Effector memory CD4-positive, alpha-beta T cell (primary cell): ENCODE data around the gene PAX7.

Experiments used
- DNase-seq, 3 donors: peaks; one replicate each; pipeline ENCODE4 v3.0.0-alpha.2; 2020
- H3K27ac ChIP-seq: 2 replicates; pipeline ENCODE4 v1.7.0; 2013; ENCODE audit warnings: mild to moderate bottlenecking, low read length, moderate library complexity; ENCODE audit not compliant: insufficient read depth, poor library complexity, severe bottlenecking
- H3K27me3 ChIP-seq: replicated peaks from 2 replicates; pipeline ENCODE4 v1.7.0; 2013; ENCODE audit warnings: mild to moderate bottlenecking, low read length; ENCODE audit not compliant: insufficient read depth, control insufficient read depth, poor library complexity, severe bottlenecking
- H3K36me3 ChIP-seq: 2 replicates; pipeline ENCODE4 v1.7.0; 2013; ENCODE audit warnings: mild to moderate bottlenecking, low read length, moderate library complexity; ENCODE audit not compliant: control insufficient read depth, insufficient read depth
- H3K4me1 ChIP-seq: 2 replicates; pipeline ENCODE4 v1.7.0; 2013; ENCODE audit warnings: low read length, mild to moderate bottlenecking; ENCODE audit not compliant: control insufficient read depth, insufficient read depth, poor library complexity, severe bottlenecking
- H3K4me3 ChIP-seq: 2 replicates; pipeline ENCODE4 v1.7.0; 2013; ENCODE audit warnings: low read length, low read depth, mild to moderate bottlenecking; ENCODE audit not compliant: insufficient read depth, poor library complexity, severe bottlenecking
- H3K9me3 ChIP-seq: 2 replicates; pipeline ENCODE4 v1.7.0; 2013; ENCODE audit warnings: mild to moderate bottlenecking, low read length, moderate library complexity; ENCODE audit not compliant: control insufficient read depth

PAX7 gene

DNA sequence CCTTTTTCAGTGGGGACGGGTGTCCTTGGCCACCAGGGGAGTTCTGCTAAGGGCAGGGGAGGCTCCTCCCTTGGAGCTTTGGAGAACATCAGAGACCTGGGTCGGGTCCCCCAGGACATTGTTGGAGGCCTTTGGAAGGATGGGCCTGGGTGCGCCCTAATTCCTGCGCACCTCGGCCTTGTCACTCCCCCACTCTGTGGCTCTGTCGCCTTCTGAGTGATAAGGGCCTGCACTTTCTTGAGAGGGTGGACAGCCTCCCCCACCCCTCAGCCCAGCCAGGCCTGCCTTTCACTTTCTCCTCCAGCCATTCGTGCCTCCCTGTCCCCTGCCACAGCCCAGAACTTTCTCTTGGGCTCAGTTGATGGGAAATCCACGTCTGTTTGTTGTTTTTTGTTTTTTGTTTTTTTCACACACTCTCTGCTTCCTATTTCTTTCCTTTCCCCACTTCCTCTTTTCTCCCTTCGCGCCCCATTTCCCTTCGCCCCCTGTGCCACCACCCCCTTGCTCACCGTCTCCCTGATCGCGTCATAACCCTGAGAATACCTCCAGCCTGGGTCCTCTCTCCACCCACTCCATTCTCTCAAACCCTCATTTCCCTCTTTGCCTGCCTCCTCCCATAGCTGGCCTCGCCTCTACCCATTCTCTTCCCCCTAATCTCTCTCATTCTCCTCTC, 85.6 kb downstream of the PAX7 start:
- H3K4me1 ChIP-seq: no peaks in the 10 kb centered on the region
- no peaks in the 10 kb centered on the region for H3K36me3 ChIP-seq
- H3K27ac ChIP-seq: no peak overlapping the region
- no peak overlapping the region for H3K4me3 ChIP-seq
- H3K27me3 ChIP-seq: peaks cover 16% of the 10 kb centered on the region
- H3K9me3 ChIP-seq: no peaks in the 10 kb centered on the region
- DNase-seq: no peak

DNA sequence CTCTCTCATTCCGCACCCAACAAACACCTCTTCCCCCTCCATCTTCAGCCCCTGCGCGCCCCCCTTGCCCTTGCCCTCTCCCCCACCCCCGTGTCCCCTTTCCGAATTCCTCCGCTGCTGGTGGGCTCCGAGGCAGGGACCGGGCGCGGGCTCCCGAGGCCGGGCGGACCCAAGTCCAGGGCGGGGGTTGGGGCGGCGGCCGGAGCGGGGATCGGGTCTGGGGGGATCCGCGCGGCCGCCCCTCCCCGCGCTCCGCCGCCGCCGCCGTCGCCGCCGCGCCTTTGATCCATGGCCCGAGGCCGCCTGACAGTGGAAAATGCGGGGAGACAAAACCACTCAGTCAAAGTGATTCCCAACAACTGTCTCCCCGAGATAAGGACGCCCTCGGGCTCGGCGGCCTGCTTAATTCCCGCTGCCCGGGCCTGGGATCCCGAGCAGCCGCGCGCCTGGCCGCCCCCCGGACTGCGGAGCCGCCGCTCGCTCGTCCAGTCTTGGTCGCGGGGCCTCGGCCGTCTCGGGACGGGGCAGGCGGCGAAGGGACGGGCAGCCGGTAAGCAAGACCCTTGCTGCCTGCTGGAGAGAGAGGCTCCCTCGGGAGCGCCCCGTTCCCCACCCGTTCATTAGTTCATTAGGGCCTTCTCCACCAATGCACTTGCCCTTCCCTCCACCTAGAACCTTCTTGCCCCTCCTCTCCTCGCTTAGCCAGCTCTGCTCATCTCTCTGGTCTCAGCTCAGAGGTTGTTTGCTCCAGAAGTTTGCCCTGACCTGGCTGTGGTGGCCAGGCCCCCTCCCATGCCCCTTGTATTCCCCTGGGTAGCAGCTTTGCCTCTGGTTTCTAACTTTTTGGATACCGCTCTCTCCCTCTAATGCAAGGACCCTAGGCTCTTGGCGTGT, 86.4 kb downstream of the PAX7 start:
- Histone ChIP-seq H3K36me3 (no peaks in the 10 kb centered on the region), H3K4me3 (no peak overlapping the region), H3K27ac (no peak overlapping the region), H3K9me3 (no peaks in the 10 kb centered on the region), H3K4me1 (no peaks in the 10 kb centered on the region), H3K27me3 (peaks cover 16% of the 10 kb centered on the region)
- DNase-seq: no peak

DNA sequence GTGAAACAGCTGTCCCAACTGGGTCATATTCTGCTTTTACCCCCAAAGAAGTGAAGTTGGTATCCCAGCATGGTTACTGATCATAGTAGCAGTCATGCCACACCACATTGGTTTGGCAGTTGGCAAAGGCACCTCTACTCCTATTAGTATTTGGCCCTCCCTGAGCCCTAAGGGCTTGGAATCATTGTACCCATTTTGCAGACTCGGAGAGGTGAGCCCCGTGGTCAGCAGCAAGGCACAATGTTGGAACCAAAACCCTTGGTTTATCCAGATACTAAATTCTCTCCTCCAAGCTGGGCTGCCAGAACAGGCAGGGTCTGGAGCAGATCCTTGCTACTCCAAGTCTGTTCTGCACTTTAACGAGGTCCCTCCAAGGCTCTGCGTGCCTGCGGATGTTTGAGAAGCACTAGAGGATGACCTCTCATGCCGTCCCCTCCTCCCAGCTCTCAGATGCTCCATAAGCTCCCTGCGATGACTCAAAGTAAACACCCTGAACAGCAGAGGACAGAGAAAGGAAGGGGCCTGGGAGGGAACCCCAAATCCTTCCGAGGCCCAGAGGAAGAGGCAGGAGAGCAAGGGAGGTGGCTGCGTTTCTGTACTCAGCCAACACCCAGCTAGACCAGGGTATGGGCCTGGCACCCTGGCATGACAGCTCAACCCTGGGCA, 89.3 kb downstream of the PAX7 start:
- no peaks in the 10 kb centered on the region for H3K4me1 ChIP-seq
- H3K27ac ChIP-seq: no peak overlapping the region
- H3K4me3 ChIP-seq: no peak overlapping the region
- peaks cover 21% of the 10 kb centered on the region for H3K27me3 ChIP-seq
- H3K36me3 ChIP-seq: no peaks in the 10 kb centered on the region
- DNase-seq: no peak
- H3K9me3 ChIP-seq: no peaks in the 10 kb centered on the region

DNA sequence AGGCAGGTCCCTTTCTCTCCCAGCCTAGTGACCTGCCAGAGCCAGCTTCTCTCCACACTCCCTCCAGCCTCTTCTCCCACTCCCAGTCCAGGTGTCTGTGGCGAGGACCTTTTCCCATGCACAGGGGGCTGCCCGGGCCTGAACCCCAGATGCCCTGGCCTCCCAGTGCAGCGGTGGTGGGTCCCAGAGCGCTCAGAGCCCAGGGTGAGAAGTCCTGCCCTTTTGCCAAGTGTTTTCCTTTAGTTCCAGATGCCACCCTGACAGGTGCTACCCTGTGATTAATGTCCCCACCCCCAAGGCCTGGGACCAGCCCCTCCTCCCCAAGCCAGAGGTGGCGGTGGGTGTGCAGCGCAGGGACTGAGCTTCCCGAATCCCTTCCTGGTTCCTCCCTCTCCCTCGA, 90.4 kb downstream of the PAX7 start:
- Histone ChIP-seq H3K9me3 (no peaks in the 10 kb centered on the region), H3K4me3 (no peak overlapping the region), H3K4me1 (no peaks in the 10 kb centered on the region), H3K27ac (no peak overlapping the region), H3K27me3 (peaks cover 22% of the 10 kb centered on the region), H3K36me3 (no peaks in the 10 kb centered on the region)
- DNase-seq: no peak

DNA sequence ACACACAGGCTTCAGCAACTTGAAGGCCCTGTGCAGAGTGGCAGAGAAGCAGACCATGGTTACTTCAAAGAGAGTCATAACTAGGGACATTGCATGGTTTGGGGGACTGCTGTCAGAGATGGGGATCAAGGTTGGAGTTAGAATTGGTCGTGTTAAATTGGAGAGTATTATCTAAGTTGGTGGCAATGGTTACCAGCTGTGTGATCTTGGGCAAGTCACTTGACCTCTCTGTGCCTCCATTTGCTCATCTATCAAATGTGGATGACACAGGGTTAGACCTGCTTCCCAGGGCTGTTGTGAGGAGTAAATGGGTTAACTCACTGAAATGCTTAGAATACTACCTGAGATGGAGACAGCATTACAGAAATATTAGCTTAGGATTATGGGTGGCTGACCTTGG, 91.1 kb downstream of the PAX7 start:
- Histone ChIP-seq H3K27me3 (peaks cover 22% of the 10 kb centered on the region), H3K4me1 (no peaks in the 10 kb centered on the region), H3K4me3 (no peak overlapping the region), H3K36me3 (no peaks in the 10 kb centered on the region), H3K9me3 (no peaks in the 10 kb centered on the region), H3K27ac (no peak overlapping the region)
- DNase-seq: no peak

DNA sequence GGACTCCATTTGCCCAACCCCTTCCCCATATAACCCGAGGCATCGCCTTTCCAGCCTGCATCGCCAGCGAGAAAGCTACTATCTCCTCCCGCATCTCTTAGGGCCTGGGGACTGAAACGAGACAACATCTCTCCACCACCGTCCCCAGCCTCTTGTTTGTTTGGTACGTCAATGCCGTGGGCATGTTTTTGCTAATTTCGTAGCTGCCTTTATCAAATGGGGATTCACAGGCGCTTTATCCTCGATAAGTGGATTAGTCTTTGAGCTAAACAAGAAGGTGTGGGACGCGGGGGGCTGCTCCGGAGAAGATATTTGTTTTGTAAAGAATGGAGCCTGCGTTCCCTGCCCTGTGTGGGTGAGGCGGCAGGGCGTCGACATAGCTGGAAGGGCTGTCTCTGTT, 91.6 kb downstream of the PAX7 start:
- Histone ChIP-seq H3K27ac (no peak overlapping the region), H3K36me3 (no peaks in the 10 kb centered on the region), H3K9me3 (no peaks in the 10 kb centered on the region), H3K4me3 (no peak overlapping the region), H3K27me3 (peaks cover 20% of the 10 kb centered on the region), H3K4me1 (no peaks in the 10 kb centered on the region)
- no peak for DNase-seq

DNA sequence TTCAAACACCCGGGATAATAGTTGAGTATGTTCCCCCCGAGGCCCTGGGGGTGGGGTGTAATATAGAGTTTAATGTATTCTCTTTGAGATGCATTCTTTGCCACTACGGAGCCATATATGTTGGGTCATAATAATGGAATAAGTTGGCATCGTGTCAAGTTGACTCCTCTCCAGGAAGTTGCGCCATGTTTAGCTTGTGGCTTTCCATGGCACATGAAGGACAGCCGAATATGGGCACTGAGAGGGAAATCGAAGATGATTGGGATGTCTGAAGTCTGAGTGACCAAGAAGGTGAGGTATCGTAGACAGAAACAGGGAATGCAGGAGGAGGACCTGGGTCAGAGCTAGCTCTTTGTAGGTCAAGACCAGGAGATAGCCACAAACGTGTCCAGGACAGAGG, 92.6 kb downstream of the PAX7 start:
- no peak for DNase-seq
- Histone ChIP-seq H3K4me1 (no peaks in the 10 kb centered on the region), H3K9me3 (no peaks in the 10 kb centered on the region), H3K36me3 (no peaks in the 10 kb centered on the region), H3K27ac (no peak overlapping the region), H3K4me3 (no peak overlapping the region), H3K27me3 (peaks cover 11% of the 10 kb centered on the region)

DNA sequence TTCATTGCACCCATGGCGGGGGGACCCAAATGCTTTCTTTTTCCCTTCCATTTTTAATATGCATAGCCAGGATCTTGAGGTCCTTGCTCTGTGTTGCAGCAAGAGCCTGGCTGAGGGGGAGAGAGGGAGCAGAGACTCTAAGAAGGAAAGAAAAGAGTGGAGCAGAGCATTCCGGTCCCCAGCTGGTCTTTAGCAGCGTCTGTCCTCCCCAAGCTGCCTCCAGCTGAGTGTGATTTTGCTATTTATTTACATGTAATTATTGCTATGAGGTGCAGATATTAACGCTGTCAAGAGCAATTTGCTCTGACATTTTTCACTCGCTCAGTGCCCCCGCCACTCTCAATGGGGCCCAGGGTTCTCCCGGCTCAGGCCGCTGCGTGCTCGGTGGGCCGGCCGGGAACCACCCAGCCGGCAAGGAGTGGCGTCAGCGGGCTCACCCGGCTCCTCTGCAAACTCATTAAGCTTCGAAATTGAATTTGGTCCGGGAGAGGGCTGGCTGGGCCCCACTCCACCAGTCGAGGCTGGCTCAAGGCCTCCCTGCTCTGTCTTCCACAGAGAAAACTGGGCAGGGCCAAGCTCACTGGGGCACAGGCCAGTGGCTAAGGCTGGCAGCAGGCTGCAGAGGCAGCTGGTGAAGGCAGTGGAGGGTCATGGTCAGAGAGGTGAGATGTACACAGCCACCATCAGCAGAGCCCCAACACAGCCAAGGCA, 93.2 kb downstream of the PAX7 start:
- Histone ChIP-seq H3K27ac (no peak overlapping the region), H3K4me1 (no peaks in the 10 kb centered on the region), H3K27me3 (peaks cover 11% of the 10 kb centered on the region), H3K9me3 (no peaks in the 10 kb centered on the region), H3K4me3 (no peak overlapping the region), H3K36me3 (no peaks in the 10 kb centered on the region)
- DNase-seq: no peak

DNA sequence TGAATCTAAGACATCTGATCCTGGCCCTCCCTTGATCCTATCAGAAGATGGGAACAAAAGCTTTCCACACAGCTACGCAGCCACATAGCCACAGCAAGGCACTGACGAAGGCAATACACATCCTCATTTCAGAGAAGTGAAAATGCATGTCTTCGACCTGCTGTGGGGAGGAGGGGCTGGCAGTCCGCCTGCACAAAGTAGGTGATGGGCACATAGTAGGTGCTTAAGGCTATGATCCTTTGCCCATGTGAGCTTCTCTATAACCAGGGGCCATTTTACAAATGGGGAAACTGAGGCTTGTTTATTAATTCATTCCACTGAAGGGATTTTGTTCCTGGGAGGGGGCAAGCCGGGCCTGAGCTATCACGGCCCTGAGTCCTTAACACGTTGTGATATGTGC, 94.2 kb downstream of the PAX7 start:
- H3K36me3 ChIP-seq: no peaks in the 10 kb centered on the region
- no peaks in the 10 kb centered on the region for H3K9me3 ChIP-seq
- no peaks in the 10 kb centered on the region for H3K4me1 ChIP-seq
- no peak overlapping the region for H3K4me3 ChIP-seq
- H3K27me3 ChIP-seq: peaks cover 11% of the 10 kb centered on the region
- no peak for DNase-seq
- no peak overlapping the region for H3K27ac ChIP-seq
